GM12892 (cell line): ENCODE results near the gene FARSA.
"Not testable (repeated sequence)": the region's sequence is repeated elsewhere in the genome, so short reads cannot be mapped to it uniquely, and the experiment has no call there.

Source experiments
- DNase-seq: peaks from one replicate; pipeline ENCODE4 v3.0.0; 2011; ENCODE audit not compliant: insufficient read length
- FAIRE-seq: peaks from 2 replicates; lab custom pipeline; 2011; peaks lifted over from hg19 to GRCh38; lab: Jason Lieb, UNC
- POLR2A ChIP-seq: IDR thresholded peaks from 2 replicates; pipeline ENCODE4 v1.6.1; 2011; ENCODE audit warnings: low read depth, low read length, control low read depth
- POLR2AphosphoS5 ChIP-seq: IDR thresholded peaks from 2 replicates; pipeline ENCODE4 v1.6.1; 2011; ENCODE audit warnings: low read depth, low read length, control low read depth
- TAF1 ChIP-seq: IDR thresholded peaks from 2 replicates; pipeline ENCODE4 v1.6.1; 2011; ENCODE audit warnings: low read depth, mild to moderate bottlenecking, control low read depth, low read length, borderline replicate concordance

The FARSA gene

GRCh38 chr19:12924621-12925310, 8.7 kb downstream of the FARSA start:
- DNase-seq, result no peak
- no peak for TF ChIP-seq POLR2A
- no peak for TF ChIP-seq POLR2AphosphoS5
- TF ChIP-seq TAF1, result no peak
- no peak for FAIRE-seq

- DNase-seq (no peak), FAIRE-seq (no peak)
- TF ChIP-seq POLR2A, result no peak
- no peak for TF ChIP-seq TAF1
- TF ChIP-seq POLR2AphosphoS5, result no peak
Measured at GRCh38 chr19:12922959-12923358, 10.6 kb downstream of the FARSA start.

GRCh38 chr19:12921047-12921446, 12.5 kb downstream of the FARSA start:
- DNase-seq, result no peak
- FAIRE-seq, result no peak
- no peak for TF ChIP-seq POLR2A
- no peak for TF ChIP-seq POLR2AphosphoS5
- TF ChIP-seq TAF1, result no peak

GRCh38 chr19:12918253-12918652, 15.3 kb downstream of the FARSA start:
- DNase-seq (no peak), FAIRE-seq (no peak)
- TF ChIP-seq TAF1 (no peak), POLR2AphosphoS5 (no peak), POLR2A (no peak)

- DNase-seq, FAIRE-seq: not testable (repeated sequence)
Measured at GRCh38 chr19:12915860-12916259, 17.7 kb downstream of the FARSA start.

- FAIRE-seq, result peak; percentile 86
- no peak for TF ChIP-seq POLR2AphosphoS5
- TF ChIP-seq POLR2A, result peak; percentile 39; the same call in 1 of the 2 replicates
- DNase-seq, result no peak
Measured at GRCh38 chr19:12913851-12914690, 19.4 kb downstream of the FARSA start.

- DNase-seq (no peak), FAIRE-seq (no peak)
- TF ChIP-seq POLR2AphosphoS5, result no peak
- no peak for TF ChIP-seq TAF1
- no peak for TF ChIP-seq POLR2A
Measured at GRCh38 chr19:12913011-12913561, 20.4 kb downstream of the FARSA start.

- no peak for DNase-seq
- no peak for FAIRE-seq
- TF ChIP-seq POLR2AphosphoS5 (no peak), POLR2A (no peak), TAF1 (no peak)
Measured at GRCh38 chr19:12912571-12912970, 20.9 kb downstream of the FARSA start.

GRCh38 chr19:12907166-12907565, 26.3 kb downstream of the FARSA start:
- FAIRE-seq, result no peak
- no peak for DNase-seq
- TF ChIP-seq POLR2A (no peak), TAF1 (no peak), POLR2AphosphoS5 (no peak)

GRCh38 chr19:12899891-12900518, 33.5 kb downstream of the FARSA start:
- peak; percentile 87 for FAIRE-seq

GRCh38 chr19:12896460-12896859, 37.1 kb downstream of the FARSA start:
- no peak for DNase-seq
- FAIRE-seq, result no peak
- TF ChIP-seq TAF1 (no peak), POLR2AphosphoS5 (no peak), POLR2A (no peak)

More at GRCh38 chr19:12899891-12900518, 33.5 kb downstream of the FARSA start:
- peak; percentile 70 for DNase-seq
- TF ChIP-seq POLR2A (no peak), TAF1 (no peak), POLR2AphosphoS5 (no peak)
